D341Med (cell line): ENCODE data around the gene MFRP.
A peak's percentile ranks its signal among the peaks of the same experiment; 100 is the strongest.

Experiments used
- DNase-seq: peaks from one replicate; pipeline ENCODE4 v3.0.0; 2012; ENCODE audit warnings: low spot score

MFRP gene

GRCh38 chr11:119359365-119360214 is 13.1 kb upstream of the MFRP start:
- DNase-seq: no peak

- DNase-seq: no peak
These were observed 10.6 kb upstream of the MFRP start for GRCh38 chr11:119357074-119357473.

- DNase-seq: peak; percentile 88
These were observed 10.0 kb upstream of the MFRP start for GRCh38 chr11:119356349-119357031.

- no peak for DNase-seq
These were observed 8.8 kb upstream of the MFRP start for GRCh38 chr11:119355091-119355843.

- peak; percentile 78 for DNase-seq
These were observed 6.4 kb upstream of the MFRP start for GRCh38 chr11:119352857-119353260.

- DNase-seq: no peak
These were observed 4.7 kb upstream of the MFRP start for GRCh38 chr11:119351232-119351631.

- DNase-seq: no peak
These were observed 3.8 kb upstream of the MFRP start for GRCh38 chr11:119350302-119350701.

- DNase-seq: no peak
These were observed 1.6 kb upstream of the MFRP start for GRCh38 chr11:119347940-119348605.

- no peak for DNase-seq
These were observed 737 bp upstream of the MFRP start for GRCh38 chr11:119347242-119347641.

GRCh38 chr11:119345685-119346084 is 820 bp downstream of the MFRP start:
- no peak for DNase-seq

GRCh38 chr11:119344291-119345010 is 2.1 kb downstream of the MFRP start:
- DNase-seq: peak; percentile 16

GRCh38 chr11:119343726-119344125 is 2.8 kb downstream of the MFRP start:
- DNase-seq: no peak

GRCh38 chr11:119342362-119343130 is 4.0 kb downstream of the MFRP start:
- no peak for DNase-seq

GRCh38 chr11:119342023-119342300 is 4.5 kb downstream of the MFRP start:
- DNase-seq: peak; percentile 20

GRCh38 chr11:119341222-119342022 is 5.1 kb downstream of the MFRP start:
- peak; percentile 21 for DNase-seq

- no peak for DNase-seq
These were observed 5.9 kb downstream of the MFRP start, which contains the start of gene C1QTNF5 for GRCh38 chr11:119340335-119341221. Gene C1QTNF5, minus strand, starts transcription at chr11:119340883. Its CDS starts 486 bp downstream, at chr11:119340397.

GRCh38 chr11:119339589-119340334 is 6.7 kb downstream of the MFRP start:
- DNase-seq: peak; percentile 86

GRCh38 chr11:119338965-119339588 is 7.4 kb downstream of the MFRP start:
- peak; percentile 37 for DNase-seq
